VCaP (cell line): ENCODE results near the gene ADGRG3.

ENCODE experiments used
- H3K27ac ChIP-seq: fragments of 450-650 bp; 2 replicates; pipeline ENCODE4 v1.5.1; 2017
- CTCF ChIP-seq: fragments of 450-650 bp; conservative IDR thresholded peaks from 2 replicates; pipeline ENCODE4 v1.5.1; 2017; ENCODE audit warnings: mild to moderate bottlenecking, moderate library complexity

The ADGRG3 gene

GRCh38 chr16:57683636-57684545 lies 15.8 kb downstream of the ADGRG3 start:
- TF ChIP-seq CTCF = no peak
- no peak overlapping the region for H3K27ac ChIP-seq

DNA sequence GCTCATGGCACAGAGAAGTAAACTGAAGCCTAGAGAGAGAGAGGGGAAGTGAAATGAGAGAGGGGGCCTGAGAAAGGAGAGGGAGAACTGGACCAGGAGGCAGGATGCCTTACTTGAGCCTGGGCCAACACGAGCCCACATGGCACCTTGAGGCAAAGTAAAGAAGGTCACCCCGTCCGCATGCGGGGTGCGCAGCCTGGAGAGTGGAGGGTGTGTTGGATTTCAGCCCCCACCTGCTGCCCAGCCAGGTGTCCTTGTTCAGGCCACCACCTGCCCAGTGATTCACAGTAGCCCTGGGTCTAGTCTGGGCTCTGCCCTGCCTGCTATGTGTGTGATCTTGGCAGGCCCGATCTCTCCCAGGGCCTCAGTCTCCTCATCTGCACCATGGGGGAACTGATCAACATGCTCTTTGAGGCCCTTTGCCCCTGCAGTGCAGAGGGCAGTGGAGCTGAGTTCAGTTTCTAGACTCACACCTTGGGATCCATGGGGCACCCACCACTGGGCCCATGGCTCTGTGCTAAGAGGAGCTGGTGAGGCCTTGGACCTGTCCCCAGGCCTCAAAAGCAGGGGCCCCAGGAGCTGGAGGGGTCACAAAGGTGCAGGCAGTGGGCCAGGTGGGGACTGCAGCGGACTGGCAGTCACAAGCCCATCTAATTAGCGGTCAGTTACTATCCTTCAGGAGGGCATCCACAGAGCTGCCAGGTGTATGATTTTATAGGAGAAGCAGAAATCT lies 16.7 kb downstream of the ADGRG3 start:
- no peak for TF ChIP-seq CTCF
- no peak overlapping the region for H3K27ac ChIP-seq

- no peak for TF ChIP-seq CTCF
- H3K27ac ChIP-seq = no peak overlapping the region
Observed at GRCh38 chr16:57685633-57686032, 17.5 kb downstream of the ADGRG3 start.

- no peak for TF ChIP-seq CTCF
- no peak overlapping the region for H3K27ac ChIP-seq
Observed at GRCh38 chr16:57686577-57686976, 18.5 kb downstream of the ADGRG3 start.

- no peak for TF ChIP-seq CTCF
- no peak overlapping the region for H3K27ac ChIP-seq
Observed at GRCh38 chr16:57687363-57687929, 19.3 kb downstream of the ADGRG3 start.

DNA sequence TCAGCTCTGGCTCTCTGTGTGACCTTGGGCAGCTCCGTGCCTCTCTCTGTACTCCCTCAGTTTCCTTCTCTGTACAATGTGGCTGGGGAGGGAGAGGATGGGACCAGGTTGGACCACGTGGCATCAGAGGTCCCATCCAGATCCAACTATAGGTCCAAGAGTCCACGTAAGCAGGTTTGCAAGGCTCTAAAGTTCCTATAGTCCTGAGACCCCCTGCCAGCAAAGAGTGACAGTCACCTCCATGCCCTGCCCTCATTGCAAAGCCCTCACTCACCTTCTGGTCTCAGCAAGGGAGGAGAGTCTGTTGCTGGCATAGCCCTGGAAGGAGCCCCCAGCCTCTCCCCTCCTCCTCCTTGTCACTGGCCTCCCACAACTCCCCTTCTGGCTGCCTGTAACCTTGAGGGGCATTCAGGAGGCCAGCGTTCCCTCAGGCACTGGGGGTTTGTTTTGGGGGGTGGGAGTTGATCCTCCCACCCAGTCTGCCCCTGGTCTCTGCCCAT lies 20.4 kb downstream of the ADGRG3 start:
- H3K27ac ChIP-seq = no peak overlapping the region
- TF ChIP-seq CTCF = no peak
